NCI-H2196 (cell line): Measurements from ENCODE around the gene INTS6.

Experiments
- DNase-seq: peaks from one replicate; lab custom pipeline; 2025; ENCODE audit not compliant: unreplicated experiment; lab: John Stamatoyannopoulos, UW

INTS6 gene

DNA sequence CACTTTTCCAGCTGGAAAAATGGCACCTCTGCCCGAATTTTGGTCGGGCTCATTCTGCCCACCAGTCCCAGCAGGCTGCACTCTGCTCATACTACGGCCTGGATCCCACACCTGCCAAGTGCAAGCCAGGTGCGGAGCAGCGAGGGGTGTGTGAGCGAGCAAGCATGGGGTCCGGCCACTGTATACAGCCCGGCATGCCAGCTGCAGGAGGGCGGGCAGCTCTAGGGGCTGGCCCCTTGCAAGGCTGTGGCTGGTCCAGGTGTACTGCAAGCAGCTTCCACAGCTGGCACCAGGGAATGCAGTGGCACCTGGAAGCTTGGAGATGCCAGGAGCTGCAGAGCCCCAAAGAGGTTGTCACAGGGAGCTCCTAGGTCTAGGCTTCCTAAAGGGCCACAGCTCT lies 2.7 kb upstream of the INTS6 start:
- DNase-seq = no peak

DNA sequence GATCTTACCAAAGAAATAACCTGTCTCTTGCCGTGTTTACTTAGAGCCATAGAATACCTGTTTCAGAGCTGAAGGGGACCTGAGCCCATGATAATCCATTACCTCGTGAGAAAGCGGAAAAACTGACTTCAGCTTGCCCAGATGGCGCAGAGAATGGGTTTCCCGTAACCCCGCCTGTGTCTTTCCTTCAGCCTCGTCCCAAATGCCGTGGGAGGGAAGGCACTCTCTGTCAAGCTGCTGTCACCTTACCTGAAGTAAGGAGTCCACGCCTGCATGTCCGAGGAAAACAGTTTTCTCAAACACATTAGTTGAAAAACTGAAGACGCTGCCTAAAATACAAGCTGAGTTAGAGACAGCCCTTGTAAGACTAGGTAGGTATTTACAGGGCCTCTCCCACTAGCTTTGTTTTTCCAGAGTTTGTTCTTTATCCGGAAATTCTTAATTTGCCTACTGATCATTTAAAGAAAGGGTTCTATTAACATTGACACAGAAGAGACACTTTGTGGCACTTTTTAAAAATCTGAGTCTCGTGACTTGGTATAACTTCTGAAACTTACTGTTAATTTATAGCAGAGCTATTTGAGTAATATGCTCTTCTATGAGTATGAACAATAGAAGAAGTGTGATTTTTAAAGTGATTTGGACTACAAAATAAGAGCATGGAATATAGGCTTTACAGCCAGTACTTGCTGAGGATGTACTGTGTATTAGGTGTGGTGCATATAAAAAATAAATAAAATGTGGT lies 1.3 kb upstream of the INTS6 start:
- DNase-seq = no peak

DNA sequence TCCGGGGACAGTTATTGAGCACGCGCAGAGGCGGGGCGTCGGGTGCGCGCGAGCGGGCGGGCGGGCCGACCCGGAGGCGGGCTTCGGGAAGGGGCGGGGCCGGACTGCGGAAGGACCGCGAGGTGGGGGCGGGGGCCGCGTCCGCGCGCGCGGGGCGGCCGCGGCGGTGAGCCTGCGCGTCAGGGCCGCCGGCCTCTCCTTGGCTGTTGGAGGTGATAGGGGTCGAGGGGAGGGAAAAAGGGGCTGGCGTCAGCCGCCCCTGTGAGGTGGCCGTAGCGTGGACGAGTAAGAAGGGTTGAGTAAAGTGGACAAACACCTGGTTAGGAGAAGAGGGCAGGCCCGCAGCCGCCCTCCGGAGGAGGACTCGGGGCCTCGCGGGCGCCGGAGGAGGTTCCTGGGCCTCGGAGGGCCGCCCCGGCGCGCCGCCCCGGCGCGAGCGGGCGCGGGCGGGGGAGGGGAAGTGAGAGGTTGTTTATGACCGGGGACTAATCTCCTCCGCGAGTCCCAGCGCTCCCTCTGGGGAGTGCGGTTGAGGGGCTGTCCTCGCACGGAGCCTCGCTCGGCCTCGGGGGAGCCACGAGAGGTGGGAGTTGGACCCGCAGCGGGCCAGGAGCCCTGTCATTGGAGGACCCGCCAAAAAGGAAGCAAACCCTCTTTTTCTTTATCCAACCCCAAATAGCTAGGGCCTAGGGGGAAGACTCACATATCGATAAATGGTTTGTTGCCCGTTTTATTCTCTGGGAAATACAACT lies 547 bp upstream of the INTS6 start:
- DNase-seq = no peak

DNA sequence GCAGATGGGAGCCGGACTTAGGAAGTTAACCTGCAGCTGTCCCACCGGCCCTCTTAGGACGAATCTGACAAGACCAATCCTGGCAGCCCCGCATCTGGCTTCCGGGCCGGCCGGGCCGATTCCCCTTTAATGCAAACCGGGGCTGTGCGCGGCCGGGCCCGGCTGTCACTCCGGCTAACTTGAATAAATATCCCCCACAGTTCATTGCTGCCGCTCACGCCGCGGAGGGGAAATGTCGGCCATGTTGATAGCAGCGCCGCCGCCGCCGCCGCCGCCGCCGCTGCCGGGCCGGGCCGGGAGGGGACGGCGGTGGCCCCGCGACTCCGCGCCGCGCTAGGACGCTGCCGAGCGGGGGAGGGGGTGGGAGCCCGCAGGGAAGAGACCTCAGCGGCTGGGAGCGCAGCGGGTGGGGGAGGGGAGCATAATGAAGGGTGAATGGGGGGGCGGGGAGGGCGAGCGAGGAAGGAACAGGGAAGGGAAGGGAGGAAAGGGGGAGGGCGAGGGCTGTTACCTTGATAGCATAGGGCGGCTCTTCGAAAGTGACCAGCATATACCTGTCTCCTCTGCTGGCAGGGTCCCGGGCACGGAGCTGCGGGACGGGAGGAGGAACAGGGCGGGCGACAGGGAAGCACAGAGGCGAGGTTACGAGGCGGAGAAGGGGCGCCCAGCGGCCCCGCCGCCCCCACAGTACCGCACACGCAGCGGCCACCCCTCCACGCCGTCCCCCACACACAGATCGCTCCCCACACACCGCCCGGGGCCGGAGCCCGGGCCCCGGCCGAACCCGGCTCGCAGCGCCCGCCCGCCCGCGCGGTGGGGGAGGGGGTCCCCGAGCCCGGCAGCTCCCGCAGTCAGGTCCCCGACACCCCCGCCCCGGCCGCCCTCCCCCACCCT lies 1.1 kb downstream of the INTS6 start:
- DNase-seq = peak; percentile 33

DNA sequence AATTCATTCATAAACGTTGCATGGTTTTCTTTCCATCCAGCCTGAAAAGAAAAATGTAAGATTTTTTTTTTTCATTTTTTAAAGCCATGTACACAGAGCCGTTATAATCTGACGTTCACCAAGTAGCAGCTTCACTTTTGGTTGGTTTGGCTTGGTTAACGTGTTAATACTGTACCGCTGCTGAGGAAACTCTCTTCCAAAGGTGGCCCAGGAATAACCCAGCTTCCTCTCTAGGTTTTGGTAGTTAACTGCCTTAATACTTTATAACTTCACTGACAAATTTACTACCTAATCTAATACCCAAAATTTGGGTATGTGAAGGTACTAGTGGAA lies 1.7 kb downstream of the INTS6 start:
- DNase-seq = no peak

DNA sequence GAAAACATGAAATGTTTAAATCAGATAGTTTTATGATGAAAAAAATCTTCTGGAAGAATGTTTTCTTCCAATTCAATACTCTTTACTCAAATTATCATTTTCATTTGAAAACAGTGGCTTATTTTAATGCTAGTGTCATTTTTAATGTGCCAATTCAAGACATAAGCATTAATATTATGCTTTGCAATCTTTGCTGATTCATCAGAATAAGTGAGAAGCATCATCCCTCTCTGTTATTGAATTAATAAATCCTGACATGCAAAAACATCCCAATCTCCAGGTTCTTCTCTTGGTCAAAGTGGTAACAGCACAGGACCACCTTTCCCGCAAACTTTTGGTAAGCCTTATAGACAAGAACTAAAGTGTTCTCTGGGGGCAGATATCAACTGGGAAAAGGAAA lies 3.8 kb downstream of the INTS6 start:
- no peak for DNase-seq

DNA sequence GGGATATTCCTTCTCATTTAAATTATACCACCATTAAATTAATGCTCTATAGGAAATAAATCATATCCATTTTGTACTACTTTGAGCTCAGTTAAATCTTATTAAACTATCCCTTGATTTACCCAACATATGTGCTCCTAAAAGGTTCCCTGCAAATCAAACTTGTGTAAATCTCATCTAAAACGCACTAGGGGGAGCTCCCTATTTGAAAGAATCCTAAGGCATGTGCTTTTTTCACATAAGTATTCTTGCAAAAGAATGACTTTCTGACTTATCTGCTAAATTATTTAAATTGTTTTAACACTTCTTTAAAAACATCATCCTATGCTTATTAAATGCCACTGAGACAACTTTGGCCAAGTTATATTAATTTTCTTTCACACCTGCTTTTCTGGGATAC lies 7.9 kb downstream of the INTS6 start:
- DNase-seq = no peak

DNA sequence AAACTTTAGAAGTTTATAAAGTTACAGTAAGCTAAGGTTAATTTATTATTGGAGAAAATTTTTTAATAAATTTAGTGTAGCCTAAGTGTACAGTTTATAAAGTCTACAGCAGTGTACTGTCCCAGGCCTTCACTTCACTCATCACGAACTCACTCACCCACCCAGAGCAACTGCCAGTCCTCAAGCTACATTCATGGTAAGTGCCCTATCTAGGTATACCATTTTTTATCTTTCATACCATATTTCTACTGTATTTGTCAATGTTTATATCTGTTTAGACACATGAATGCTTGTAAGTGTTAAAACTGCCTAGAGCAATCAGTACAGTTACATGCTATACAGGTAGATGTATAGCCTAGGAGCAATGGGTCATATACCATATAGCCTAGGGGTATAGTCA lies 12.5 kb downstream of the INTS6 start:
- no peak for DNase-seq

DNA sequence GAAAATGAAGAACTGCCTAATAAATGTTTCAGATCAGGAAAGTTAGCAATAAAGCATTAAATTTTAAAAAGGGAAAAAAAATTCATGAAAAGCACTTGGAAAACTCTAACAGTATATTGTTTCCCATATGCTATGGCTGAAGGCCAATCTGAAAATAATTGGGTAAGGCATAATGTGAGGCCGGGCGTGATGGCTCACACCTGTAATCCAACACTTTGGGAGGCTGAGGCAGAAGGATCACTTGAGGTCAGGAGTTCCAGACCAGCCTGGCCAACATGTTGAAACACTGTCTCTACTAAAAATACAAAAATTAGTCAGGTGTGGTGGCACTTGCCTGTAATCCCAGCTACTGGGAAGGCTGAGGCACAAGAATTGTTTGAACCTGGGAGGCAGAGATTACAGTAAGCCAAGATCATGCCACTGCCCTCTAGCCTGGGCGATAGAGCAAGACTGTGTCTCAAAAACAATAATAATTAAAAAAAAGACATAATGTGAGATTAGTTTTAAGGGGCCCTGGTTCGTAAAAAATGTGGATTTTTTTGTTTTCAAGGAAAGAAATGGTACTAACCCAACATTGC lies 15.2 kb downstream of the INTS6 start:
- no peak for DNase-seq

DNA sequence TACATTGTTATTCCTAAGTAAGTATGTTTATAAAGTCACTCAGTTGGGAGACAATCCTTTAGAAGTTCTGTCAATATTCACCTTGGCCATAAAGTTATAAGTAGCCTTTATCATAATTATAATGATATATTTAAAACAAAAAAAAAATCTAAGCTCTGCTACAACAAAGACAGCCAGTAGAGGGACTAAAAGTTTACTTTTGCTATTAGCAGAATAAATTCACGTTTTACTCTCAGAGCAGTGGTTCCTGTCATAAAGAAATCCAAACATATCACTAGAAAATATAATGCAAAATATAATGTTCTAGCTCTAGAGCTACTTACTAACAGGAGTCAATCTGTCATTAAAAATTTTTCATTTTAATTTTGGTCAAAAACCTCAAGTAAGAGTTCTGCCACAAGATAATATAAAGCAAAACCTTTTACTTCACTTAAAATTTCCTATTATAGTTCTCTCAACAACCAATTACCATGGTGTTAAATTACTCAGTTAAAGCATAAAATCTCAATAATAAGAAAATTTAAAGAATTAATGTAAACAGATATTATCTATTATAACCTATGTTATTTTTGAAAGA lies 17.7 kb downstream of the INTS6 start:
- DNase-seq = no peak

DNA sequence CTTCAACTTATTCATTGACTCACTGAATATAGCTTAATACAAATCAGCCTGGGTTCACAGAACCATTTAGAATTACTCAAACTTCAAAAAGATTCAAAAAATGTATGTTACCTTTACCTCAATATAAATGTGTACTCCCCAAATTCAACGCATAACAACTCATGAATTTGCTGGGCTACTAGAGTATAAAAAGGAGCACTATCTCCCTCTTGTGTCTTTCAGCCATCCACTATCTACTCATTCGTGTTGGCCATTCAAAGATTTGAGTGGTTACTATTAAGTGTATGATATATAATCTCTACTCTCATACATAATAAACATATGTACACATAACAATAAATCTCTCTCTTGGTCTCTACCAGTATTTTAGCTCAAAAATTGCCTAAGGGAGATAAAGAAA lies 20.3 kb downstream of the INTS6 start:
- DNase-seq = no peak

DNA sequence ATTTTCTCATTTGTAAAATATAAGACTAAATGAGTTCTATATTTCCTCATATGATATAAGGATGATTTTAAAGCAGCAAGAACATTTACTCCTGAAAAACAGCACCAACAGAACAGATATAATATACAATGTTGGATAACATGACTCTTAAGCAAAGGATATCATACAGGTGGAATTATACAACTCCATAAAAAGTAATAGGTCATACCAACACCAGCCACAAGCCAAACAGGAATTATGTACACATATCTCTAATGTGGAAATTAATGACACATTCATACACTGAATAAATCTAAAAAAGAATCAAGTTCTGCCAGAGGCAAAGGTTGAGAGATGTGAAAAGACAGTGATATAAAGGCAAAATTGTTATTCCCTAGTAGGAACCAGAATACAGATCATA lies 25.9 kb downstream of the INTS6 start:
- no peak for DNase-seq

DNA sequence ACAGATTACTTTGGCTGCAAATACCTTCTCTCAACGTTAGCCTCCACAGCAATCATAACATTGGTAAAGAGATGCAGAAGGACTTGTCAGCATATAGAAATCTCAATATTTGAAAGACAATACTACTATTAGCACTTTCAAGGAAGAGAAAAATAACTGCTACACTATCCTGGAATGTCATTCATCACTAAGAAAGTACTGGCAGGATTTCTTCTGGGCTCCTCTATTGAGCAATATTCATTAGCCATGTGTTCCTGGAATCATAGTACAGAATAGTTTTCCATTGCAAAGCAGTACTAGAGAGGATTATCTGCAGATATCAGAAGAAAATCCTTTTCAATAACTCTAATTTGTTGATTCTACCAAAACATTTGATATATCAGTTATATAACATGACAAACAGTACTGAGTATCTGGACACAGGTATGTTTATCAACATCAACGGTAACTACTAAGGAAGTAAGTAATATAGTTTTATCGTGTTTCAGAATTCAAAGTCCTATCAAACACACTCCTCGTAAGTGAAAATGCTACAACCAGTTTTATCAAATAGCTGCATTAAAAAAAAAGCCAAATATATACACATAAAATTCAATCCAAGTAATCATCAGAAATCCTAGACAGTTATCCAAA lies 27.3 kb downstream of the INTS6 start:
- no peak for DNase-seq

DNA sequence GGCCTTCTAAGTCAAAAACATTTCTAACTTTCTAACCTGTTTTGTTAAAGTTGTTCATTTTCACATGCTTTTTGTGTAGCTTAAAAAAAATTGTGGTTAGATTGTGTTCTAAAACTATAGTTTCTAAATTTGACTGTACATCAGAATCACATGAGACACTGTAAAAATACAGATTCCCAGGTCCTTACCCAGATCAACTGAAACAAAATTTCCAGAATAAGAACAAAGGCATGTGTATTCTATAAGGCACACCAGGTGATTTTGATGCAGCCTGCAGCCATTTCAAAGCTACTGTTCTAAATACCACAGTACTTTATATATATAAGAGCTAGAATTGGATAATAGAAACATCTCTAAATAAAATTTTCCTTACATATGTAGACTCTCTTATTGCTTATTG lies 29.1 kb downstream of the INTS6 start:
- DNase-seq = no peak

DNA sequence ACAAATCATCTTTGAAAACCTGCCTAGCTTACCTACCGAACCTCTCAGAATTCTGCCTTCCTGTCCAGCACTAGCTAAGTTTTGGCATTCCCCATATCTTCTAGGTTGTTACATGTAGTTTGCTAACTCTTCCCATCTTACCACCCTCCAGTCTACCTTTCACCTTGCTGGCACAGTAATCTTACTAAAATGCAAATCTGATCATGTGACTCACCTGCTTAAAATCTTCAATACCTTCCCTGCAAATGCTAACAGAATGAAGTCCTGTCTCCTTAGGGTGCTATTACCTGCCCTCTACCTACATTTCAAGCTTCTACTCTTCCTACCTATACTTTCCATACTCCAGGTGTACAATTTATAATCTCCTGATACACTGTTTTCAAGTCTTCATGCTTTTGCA lies 30.4 kb downstream of the INTS6 start:
- no peak for DNase-seq

DNA sequence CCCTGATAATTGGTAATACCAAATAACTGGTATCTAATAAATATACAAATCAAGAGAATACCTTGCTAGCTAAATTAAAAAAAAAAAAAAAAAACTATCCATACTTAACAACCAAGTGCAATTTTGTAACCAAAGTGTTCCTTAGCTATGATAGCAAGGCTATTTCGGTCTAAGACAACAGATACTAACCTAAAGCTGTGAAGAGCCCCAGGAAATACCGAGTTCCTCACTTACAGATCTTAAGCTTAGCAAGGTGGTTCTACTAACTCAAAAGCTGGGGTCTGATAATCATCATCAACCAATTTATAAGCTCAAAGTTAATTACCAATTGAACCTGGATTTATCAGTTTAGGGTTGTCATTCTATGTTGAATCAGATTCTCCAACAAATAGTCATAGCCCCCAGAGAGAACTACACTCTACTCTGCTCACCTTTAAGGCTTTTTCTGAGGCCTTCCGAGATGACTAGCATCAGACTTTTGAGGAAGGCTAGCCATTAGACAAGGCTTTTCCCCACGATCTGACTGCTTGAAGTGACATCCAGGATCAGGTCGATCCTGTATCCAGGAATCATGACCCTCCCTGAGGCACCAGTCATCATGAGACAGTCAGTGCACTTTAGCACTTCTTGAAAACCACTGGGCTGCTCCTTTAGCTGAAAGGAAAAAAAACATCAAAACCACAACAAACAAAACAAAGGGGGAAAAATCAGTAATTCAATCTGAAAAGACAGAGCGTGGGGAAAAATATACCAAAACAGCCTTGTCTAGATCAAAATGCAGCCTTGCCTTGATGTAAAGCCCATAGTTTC lies 31.9 kb downstream of the INTS6 start:
- DNase-seq = no peak

DNA sequence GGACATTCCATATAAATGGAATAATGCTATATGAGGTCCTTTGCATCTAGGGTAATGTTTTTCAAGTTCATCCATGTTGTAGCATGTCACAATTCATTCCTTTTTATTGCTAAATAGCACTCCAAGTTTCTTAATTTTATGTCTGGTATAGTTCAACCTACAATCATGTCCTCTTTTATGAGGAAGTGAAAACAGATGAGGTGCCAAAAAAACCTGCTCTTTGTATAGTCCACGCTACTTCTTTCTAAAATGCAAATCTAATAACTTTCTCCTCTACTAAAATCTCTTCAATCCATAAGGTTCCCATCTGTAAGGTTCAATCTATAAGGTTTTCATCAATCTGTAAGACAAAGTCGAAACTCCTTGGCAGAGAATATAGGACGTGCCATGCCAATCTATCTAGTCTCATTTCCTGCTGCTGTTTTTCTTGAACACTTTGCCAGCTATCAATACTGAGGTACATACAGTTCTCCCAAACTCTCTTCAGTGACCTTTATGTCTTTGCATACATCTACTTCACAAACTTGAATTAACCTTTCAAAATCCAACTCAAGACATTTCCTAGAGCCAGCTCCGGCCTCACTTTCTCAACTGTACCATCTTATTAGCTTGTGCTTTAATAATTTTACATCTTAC lies 33.7 kb downstream of the INTS6 start:
- no peak for DNase-seq

DNA sequence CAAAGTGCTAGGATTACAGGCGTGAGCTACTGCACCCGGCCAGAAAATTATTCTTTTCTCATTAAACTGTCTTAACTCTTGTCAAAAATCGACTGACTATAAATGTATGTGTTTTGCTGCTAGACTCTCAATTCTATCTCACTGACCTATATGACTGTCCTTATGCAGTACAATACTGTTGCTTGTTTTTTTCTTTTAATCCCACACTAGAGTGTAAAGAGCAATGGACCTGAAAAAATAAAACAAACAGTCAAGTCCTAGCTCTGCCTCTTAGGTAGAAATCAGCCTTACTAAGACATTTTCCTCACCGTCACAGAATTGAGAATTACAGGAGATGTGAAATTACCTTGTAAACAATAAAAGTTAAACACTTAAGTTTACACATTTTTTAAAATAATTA lies 35.1 kb downstream of the INTS6 start:
- no peak for DNase-seq

DNA sequence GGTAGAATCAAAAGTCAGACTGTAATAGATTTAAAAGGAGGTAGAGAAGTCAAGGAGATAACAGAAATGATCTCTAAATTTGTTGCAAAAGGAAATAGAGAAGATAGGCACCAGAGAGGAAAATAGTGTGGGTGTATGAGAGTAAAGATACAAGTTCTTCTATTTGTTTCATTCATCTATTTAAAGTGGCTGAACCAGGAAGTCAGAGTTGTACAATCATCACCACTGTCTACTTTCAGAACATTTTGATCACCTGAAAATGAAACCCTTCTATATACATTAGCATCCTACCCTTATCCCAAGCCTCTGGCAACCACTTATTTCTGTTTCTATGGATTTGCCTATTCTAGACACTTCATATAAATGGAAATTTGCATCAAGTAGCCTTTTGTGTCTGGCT lies 36.7 kb downstream of the INTS6 start:
- no peak for DNase-seq
